ENCODE results near the gene ZNF208.
"Not testable (repeated sequence)": the region's sequence is repeated elsewhere in the genome, so short reads cannot be mapped to it uniquely, and the experiment has no call there.

Gene ZNF208

GRCh38 chr19:21884786-21885185 lies 126.0 kb downstream of the ZNF208 start:
- not testable (repeated sequence) for H3K4me1 ChIP-seq (ENCODE audit: insufficient read depth, low read length); H3K4me3 ChIP-seq (ENCODE audit: low read depth in 1 of 2, low read length in 2 of 2); H3K27me3 ChIP-seq (ENCODE audit: control insufficient read depth in 1 of 2, insufficient read depth in 2 of 2, low read length in 2 of 2); H3K36me3 ChIP-seq (ENCODE audit: insufficient read depth, low read length); H3K27ac ChIP-seq (ENCODE audit: low read depth, low read length); H3K9me3 ChIP-seq (ENCODE audit: low read length); H3K9ac ChIP-seq (ENCODE audit: low read length)

DNA sequence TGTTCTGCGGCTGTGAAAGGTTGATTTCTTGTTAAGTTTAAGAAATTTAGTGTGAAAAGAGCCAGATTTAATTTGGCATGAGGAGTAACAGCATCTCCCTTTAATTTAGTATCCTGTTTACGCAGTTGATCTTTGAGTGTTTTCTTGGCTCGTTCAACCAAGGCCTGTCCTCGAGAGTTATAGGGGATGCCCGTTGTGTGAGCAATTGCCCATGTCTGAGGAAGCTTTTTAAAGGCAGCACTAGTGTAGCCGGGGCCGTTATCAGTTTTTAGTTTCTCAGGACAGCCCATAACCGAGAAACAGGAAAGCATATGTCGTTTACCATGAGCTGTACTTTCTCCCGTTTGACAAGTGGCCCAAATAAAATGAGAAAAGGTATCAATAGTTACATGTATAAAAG lies 127.2 kb downstream of the ZNF208 start:
- no peak overlapping the region for H3K9ac ChIP-seq (ENCODE audit: low read length)
- H3K4me1 ChIP-seq (ENCODE audit: insufficient read depth, low read length) = no peaks in the 10 kb centered on the region
- H3K27me3 ChIP-seq (ENCODE audit: control insufficient read depth in 1 of 2, insufficient read depth in 2 of 2, low read length in 2 of 2) = no peaks in the 10 kb centered on the region

More for the DNA sequence above, 127.2 kb downstream of the ZNF208 start:
- Histone ChIP-seq H3K36me3 (ENCODE audit: insufficient read depth, low read length) (no peaks in the 10 kb centered on the region), H3K27ac (ENCODE audit: low read depth, low read length) (no peak overlapping the region), H3K4me3 (ENCODE audit: low read depth in 1 of 2, low read length in 2 of 2) (no peak overlapping the region), H3K9me3 (ENCODE audit: low read length) (no peaks in the 10 kb centered on the region)

Data from muscle layer of colon (tissue), 2 donors.